IPS-15b (cell line): Measurements from ENCODE around the gene FBXL5.

Experiments used
- H3K27me3 ChIP-seq: one replicate; pipeline ENCODE4 v1.6.1; 2013; ENCODE audit warnings: low read length; ENCODE audit not compliant: control insufficient read depth, insufficient read depth
- H3K36me3 ChIP-seq: one replicate; pipeline ENCODE4 v1.6.1; 2013; ENCODE audit warnings: low read length; ENCODE audit not compliant: control insufficient read depth, insufficient read depth
- H3K4me1 ChIP-seq: one replicate; pipeline ENCODE4 v1.6.1; 2013; ENCODE audit warnings: mild to moderate bottlenecking, low read length; ENCODE audit not compliant: control insufficient read depth, insufficient read depth
- H3K4me3 ChIP-seq: one replicate; pipeline ENCODE4 v1.5.1; 2013; ENCODE audit warnings: low read depth, low read length
- H3K9ac ChIP-seq: one replicate; pipeline ENCODE4 v1.6.1; 2013; ENCODE audit warnings: low read depth, mild to moderate bottlenecking, low read length
- H3K9me3 ChIP-seq: one replicate; pipeline ENCODE4 v1.6.1; 2013; ENCODE audit warnings: mild to moderate bottlenecking, low read length; ENCODE audit not compliant: control insufficient read depth, insufficient read depth

The FBXL5 gene, protein sequence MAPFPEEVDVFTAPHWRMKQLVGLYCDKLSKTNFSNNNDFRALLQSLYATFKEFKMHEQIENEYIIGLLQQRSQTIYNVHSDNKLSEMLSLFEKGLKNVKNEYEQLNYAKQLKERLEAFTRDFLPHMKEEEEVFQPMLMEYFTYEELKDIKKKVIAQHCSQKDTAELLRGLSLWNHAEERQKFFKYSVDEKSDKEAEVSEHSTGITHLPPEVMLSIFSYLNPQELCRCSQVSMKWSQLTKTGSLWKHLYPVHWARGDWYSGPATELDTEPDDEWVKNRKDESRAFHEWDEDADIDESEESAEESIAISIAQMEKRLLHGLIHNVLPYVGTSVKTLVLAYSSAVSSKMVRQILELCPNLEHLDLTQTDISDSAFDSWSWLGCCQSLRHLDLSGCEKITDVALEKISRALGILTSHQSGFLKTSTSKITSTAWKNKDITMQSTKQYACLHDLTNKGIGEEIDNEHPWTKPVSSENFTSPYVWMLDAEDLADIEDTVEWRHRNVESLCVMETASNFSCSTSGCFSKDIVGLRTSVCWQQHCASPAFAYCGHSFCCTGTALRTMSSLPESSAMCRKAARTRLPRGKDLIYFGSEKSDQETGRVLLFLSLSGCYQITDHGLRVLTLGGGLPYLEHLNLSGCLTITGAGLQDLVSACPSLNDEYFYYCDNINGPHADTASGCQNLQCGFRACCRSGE

DNA sequence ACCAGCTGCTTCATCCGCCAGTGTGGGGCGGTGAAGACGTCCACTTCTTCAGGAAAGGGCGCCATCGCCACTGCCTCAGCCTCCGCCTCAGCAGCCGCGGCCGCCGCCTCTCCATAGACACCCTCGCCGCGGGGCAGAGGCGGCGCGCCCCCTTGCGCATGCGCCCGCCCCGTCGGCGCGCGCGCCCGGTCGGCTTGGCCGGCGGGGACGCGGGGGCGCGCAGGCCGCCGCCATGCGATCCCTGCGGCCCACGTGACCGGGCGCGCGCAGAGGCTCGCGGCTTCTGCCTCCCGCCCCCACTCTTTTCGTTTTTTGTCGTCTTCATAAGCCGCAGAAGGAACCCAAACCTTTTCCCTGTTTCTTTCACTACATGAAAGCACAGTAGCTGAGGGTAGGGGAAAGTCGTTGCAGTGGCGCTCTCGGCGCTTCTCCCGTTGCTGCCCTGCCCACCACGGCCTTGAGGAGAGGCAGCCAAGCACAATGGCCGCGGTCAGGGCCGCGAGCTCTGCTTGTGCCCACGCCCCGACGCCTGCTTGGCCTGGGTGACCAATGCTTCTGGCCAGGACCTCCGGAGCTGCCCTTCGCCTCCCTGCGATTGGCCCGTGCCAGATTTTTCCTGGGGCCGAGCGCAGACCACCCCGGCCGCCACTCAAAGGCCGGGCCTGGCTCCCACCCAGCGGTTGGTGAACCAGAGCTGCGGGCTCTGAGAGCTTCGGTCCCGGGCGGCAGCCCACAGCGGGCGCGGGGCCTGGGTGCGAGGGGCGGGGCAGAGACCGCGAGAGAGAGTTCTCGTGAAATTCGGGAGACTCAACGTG is at the start of gene FBXL5:
Gene FBXL5 (minus strand): TSS at position 135 of the 815 bp plus-strand sequence. CDS start 70 bp downstream, at position 65.
- peak within 1 kb of the TSS; percentile 98 for H3K9ac ChIP-seq
- H3K4me3 ChIP-seq, result peak within 1 kb of the TSS; percentile 71
- no peaks in the 10 kb centered on the region for H3K36me3 ChIP-seq
- H3K9me3 ChIP-seq, result no peaks in the 10 kb centered on the region
- no peaks in the 10 kb centered on the region for H3K27me3 ChIP-seq
- peaks cover 19% of the 10 kb centered on the region for H3K4me1 ChIP-seq

- H3K4me3 ChIP-seq, result no peak overlapping the region
- H3K27me3 ChIP-seq, result peaks cover 5% of the 10 kb centered on the region
- H3K4me1 ChIP-seq, result peaks cover 2% of the 10 kb centered on the region
- H3K9ac ChIP-seq, result no peak overlapping the region
- no peaks in the 10 kb centered on the region for H3K9me3 ChIP-seq
- H3K36me3 ChIP-seq, result no peaks in the 10 kb centered on the region
Observed at GRCh38 chr4:15704129-15704528, 49.0 kb upstream of the FBXL5 start.

GRCh38 chr4:15703439-15703838 is 48.3 kb upstream of the FBXL5 start:
- Histone ChIP-seq H3K4me3 (peak overlapping the region; percentile 55), H3K4me1 (peaks cover 2% of the 10 kb centered on the region), H3K27me3 (peaks cover 5% of the 10 kb centered on the region), H3K36me3 (no peaks in the 10 kb centered on the region), H3K9ac (no peak overlapping the region), H3K9me3 (no peaks in the 10 kb centered on the region)

DNA sequence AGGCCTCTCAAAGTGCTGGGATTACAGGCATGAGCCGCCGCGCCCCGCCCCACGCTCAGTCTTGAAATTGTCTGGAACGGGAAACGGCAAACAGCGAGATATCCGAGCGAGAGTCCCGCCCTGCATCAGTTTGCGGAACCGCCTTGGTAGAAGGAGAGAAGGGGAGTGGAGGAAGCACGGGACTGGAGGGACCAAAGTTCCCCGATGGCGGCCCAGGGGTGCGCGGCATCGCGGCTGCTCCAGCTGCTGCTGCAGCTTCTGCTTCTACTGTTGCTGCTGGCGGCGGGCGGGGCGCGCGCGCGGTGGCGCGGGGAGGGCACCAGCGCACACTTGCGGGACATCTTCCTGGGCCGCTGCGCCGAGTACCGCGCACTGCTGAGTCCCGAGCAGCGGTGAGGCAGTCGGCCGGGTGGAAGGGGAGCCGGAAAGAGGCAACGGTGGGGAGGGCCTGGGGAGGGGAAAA is 47.8 kb upstream of the FBXL5 start, which contains the start of gene BST1:
Gene BST1 (plus strand): TSS at position 125 of the 463 bp plus-strand sequence. CDS start 80 bp downstream, at position 205.
- Histone ChIP-seq H3K4me1 (peaks cover 2% of the 10 kb centered on the region), H3K36me3 (no peaks in the 10 kb centered on the region), H3K4me3 (peak within 1 kb of the TSS; percentile 55), H3K9ac (no peak within 1 kb of the TSS), H3K27me3 (peaks cover 5% of the 10 kb centered on the region), H3K9me3 (no peaks in the 10 kb centered on the region)

DNA sequence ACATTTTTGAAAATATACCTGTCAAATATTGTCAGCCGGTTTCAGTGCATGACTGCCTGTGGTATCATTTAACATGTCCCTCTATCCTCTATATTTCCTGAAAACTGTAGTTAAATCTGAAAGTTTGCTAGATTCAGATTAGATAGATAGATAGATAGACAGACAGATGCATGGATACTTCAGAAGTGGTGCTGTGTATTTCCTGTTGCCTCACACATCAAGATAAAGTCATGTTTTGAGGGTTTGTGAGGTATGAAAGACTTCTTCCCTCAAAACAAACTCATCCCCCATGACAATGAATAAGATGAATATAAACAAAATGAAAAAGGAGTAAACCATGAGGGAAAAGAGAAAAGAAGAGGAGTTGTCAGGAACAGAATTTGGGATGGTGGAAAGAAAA is 41.7 kb upstream of the FBXL5 start:
- Histone ChIP-seq H3K4me3 (no peak overlapping the region), H3K9ac (no peak overlapping the region), H3K27me3 (peaks cover under 1% of the 10 kb centered on the region), H3K9me3 (no peaks in the 10 kb centered on the region), H3K36me3 (no peaks in the 10 kb centered on the region), H3K4me1 (peaks cover 2% of the 10 kb centered on the region)

GRCh38 chr4:15695729-15696128 is 40.6 kb upstream of the FBXL5 start:
- H3K4me3 ChIP-seq, result no peak overlapping the region
- H3K9me3 ChIP-seq, result no peaks in the 10 kb centered on the region
- no peaks in the 10 kb centered on the region for H3K36me3 ChIP-seq
- H3K9ac ChIP-seq, result no peak overlapping the region
- no peaks in the 10 kb centered on the region for H3K27me3 ChIP-seq
- peaks cover 3% of the 10 kb centered on the region for H3K4me1 ChIP-seq

GRCh38 chr4:15695240-15695699 is 40.1 kb upstream of the FBXL5 start:
- Histone ChIP-seq H3K36me3 (no peaks in the 10 kb centered on the region), H3K4me3 (no peak overlapping the region), H3K9ac (no peak overlapping the region), H3K27me3 (no peaks in the 10 kb centered on the region), H3K4me1 (peaks cover 7% of the 10 kb centered on the region), H3K9me3 (no peaks in the 10 kb centered on the region)

GRCh38 chr4:15694431-15694830 is 39.3 kb upstream of the FBXL5 start:
- Histone ChIP-seq H3K36me3 (no peaks in the 10 kb centered on the region), H3K27me3 (no peaks in the 10 kb centered on the region), H3K4me1 (peaks cover 11% of the 10 kb centered on the region), H3K9ac (no peak overlapping the region), H3K4me3 (no peak overlapping the region), H3K9me3 (no peaks in the 10 kb centered on the region)

DNA sequence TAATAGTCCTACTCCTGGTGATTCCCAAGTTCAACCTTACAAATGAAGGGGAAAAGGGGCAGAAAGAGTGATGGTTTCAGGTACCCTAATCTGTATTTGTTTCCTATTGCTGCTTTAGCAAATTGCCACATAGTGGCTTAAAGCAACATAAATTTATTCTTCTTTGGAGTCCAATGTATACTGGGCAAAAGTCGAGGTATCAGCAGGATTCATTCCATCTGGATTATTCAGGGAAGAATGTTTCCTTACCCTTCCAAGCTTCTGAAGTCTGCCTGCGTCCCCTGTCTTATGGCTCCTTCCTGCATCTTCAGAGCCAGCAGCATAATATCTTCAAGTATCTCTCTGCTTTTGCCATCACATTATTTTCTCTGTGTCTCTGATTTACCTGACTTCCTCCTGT is 37.4 kb upstream of the FBXL5 start:
- H3K27me3 ChIP-seq, result no peaks in the 10 kb centered on the region
- H3K36me3 ChIP-seq, result no peaks in the 10 kb centered on the region
- no peaks in the 10 kb centered on the region for H3K9me3 ChIP-seq
- H3K9ac ChIP-seq, result no peak overlapping the region
- peaks cover 11% of the 10 kb centered on the region for H3K4me1 ChIP-seq
- H3K4me3 ChIP-seq, result no peak overlapping the region

GRCh38 chr4:15691346-15692135 is 36.4 kb upstream of the FBXL5 start:
- no peak overlapping the region for H3K9ac ChIP-seq
- no peaks in the 10 kb centered on the region for H3K36me3 ChIP-seq
- no peak overlapping the region for H3K4me3 ChIP-seq
- H3K9me3 ChIP-seq, result no peaks in the 10 kb centered on the region
- H3K27me3 ChIP-seq, result no peaks in the 10 kb centered on the region
- peaks cover 11% of the 10 kb centered on the region for H3K4me1 ChIP-seq
